ENCODE measurements around the gene CITED1. TPM values are rescaled to one million over a fixed set of nuclear protein-coding genes. Genes with fewer than 3 reads are reported as not detected.

CITED1 gene
- total RNA-seq, 1 experiment from 2014 or later, result 1.1 TPM

DNA sequence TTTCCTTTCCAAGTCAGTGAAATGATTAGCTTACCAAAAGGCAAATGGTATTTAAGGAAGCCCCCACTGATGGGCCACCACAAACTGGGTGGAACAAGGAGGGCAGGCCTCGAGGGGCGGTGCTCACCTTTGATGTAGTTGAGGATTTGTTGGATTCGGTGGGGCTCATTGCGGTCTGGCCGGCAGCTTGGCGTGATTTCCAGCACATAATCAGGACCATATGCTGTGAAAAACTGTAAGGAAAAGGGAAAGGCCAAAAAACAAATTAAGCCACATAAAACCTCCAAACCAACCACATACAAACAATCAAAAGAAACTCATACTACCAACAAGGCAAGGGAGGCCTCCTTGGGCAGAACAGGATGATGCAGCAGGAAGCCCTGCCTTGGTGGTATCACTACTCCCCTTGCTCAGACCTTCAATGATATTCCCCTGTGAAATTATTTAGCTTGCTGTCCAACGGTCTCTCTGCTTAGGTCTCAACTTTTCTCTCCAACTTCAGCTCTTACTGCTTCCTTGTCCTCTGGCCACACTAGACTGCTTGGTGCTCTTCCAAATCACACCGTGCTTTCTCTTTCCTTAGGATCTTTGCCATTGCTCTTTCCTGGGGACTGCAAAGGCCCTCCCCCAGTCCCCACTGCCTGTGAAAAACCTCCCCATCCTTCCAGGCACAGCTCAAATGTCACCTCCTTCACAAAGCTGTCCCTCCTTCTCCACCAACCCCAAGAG is 46.1 kb upstream of the CITED1 start:
- Histone ChIP-seq H3K23ac (ENCODE audit: insufficient read length, low read depth, low read length) (no peak overlapping the region), H3K27me3 (ENCODE audit: insufficient read depth, low read length) (no peaks in the 10 kb centered on the region), H3K4me1 (ENCODE audit: insufficient read depth, low read length) (peaks cover 2% of the 10 kb centered on the region; the same call in 1 of the 2 replicates), H3K23me2 (ENCODE audit: insufficient read length, low read depth, low read length, poor library complexity, severe bottlenecking) (no peaks in the 10 kb centered on the region), H3K9me3 (ENCODE audit: control insufficient read depth, low read depth, low read length) (peaks cover 31% of the 10 kb centered on the region), H3T11ph (ENCODE audit: low read length) (no peak overlapping the region), H2BK5ac (ENCODE audit: insufficient read length, low read length) (no peak overlapping the region), H4K8ac (replicated peaks; ENCODE audit: insufficient read length, low read depth, low read length) (no peak overlapping the region), H4K91ac (ENCODE audit: insufficient read length, low read depth, low read length) (no peak overlapping the region), H3K9ac (ENCODE audit: extremely low read depth, insufficient read length, low read length) (no peak overlapping the region), H3K27ac (ENCODE audit: insufficient read length, low read depth, low read length) (no peak overlapping the region), H2BK15ac (ENCODE audit: low read depth, low read length) (no peak overlapping the region), H2BK12ac (ENCODE audit: insufficient read length, low read depth, low read length) (no peak overlapping the region), H2AFZ (ENCODE audit: low read length) (no peak overlapping the region), H3K4me2 (ENCODE audit: insufficient read depth, insufficient read length, low read length) (no peak overlapping the region), H3K14ac (ENCODE audit: insufficient read depth, low read length) (no peak overlapping the region), H3K79me1 (ENCODE audit: insufficient read depth, low read depth, low read length, poor library complexity, severe bottlenecking) (no peaks in the 10 kb centered on the region), H3K18ac (ENCODE audit: insufficient read length, low read depth, low read length) (no peak overlapping the region), H4K5ac (ENCODE audit: insufficient read length, low read depth, low read length) (no peak overlapping the region), H3K56ac (ENCODE audit: insufficient read length, low read depth, low read length) (no peak overlapping the region), H3K79me2 (ENCODE audit: insufficient read depth, low read length) (no peaks in the 10 kb centered on the region), H2BK20ac (ENCODE audit: low read depth, low read length, poor library complexity, severe bottlenecking) (no peak overlapping the region), H3K4ac (ENCODE audit: low read depth, low read length) (no peak overlapping the region), H4K20me1 (ENCODE audit: control insufficient read depth, insufficient read depth, insufficient read length) (no peaks in the 10 kb centered on the region), H2AK5ac (ENCODE audit: insufficient read length, low read length) (no peak overlapping the region), H2BK120ac (ENCODE audit: low read depth, low read length, poor library complexity, severe bottlenecking) (no peak overlapping the region)
- H3K36me3 Mint-ChIP-seq (ENCODE audit: insufficient read depth in 1 of 3, low read depth in 3 of 3), result peaks cover 4 to 19% (median 7%) of the 10 kb centered on the region in 3 experiments; a peak in 6 of 7 replicates
- H3K9me3 Mint-ChIP-seq, result peaks cover 58 to 63% of the 10 kb centered on the region in 2 experiments
- H3K4me3 Mint-ChIP-seq, result no peak overlapping the region; a peak in 1 of 5 replicates
- H3K4me1 Mint-ChIP-seq, result peaks cover 12% of the 10 kb centered on the region in 2 experiments
- H3K27me3 Mint-ChIP-seq (ENCODE audit: low read depth), result peaks cover 2% of the 10 kb centered on the region; the same call in 1 of the 2 replicates
- TF ChIP-seq, protein P1, sequence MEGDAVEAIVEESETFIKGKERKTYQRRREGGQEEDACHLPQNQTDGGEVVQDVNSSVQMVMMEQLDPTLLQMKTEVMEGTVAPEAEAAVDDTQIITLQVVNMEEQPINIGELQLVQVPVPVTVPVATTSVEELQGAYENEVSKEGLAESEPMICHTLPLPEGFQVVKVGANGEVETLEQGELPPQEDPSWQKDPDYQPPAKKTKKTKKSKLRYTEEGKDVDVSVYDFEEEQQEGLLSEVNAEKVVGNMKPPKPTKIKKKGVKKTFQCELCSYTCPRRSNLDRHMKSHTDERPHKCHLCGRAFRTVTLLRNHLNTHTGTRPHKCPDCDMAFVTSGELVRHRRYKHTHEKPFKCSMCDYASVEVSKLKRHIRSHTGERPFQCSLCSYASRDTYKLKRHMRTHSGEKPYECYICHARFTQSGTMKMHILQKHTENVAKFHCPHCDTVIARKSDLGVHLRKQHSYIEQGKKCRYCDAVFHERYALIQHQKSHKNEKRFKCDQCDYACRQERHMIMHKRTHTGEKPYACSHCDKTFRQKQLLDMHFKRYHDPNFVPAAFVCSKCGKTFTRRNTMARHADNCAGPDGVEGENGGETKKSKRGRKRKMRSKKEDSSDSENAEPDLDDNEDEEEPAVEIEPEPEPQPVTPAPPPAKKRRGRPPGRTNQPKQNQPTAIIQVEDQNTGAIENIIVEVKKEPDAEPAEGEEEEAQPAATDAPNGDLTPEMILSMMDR (conservative IDR thresholded peaks at IDR 0.05), result no peak
- H3K27ac Mint-ChIP-seq, result no peak overlapping the region
- no CpG with 5 or more reads among the region's 8 CpGs for WGBS (ENCODE audit: extremely low coverage, insufficient read length, low lambda C conversion rate)
- no peak for DNase-seq
